ENCODE results near the gene NRL.

The NRL gene

DNA sequence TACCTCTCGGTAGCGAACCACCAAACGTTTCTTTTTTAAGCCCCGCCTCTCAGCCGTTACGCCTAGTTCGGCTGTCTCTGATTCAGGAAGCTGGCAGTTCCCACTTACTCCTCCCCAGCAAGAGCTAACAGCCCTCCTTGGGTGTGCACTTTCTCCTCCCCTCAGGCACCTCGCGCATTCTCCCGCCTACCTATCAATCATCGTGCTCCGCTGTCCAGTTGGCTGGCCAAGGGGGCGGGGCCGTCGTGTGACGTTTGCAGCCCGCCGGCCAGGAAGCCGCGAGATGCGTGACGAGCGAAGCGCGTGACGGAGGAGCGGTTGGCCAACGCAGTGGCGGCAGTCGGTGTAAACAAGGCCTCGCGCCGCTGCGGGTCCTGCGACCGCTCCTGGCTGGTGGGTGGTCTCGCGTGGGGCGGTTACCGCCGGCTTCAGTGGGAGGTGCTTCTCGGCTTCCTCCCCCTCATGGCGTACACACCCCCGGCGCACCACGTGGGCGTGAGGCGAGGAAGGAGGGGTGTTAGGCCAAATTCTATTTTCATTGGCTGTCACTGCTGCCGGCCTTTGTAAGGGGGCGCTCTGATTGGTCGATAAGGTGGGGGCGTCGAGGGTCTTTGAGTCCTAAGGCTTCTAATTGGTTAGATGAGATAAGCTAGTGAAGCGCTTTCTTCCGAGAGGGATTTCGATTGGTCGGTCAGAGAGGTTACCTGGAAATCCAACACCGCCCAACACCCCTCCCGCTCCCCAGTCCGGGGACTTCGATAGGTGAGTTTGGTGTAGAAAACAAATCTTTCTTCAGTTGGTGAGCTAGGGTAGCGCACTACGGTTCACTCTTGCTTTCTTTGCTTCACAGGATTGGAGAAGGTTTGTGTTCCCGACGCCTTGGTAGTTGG, at the start of gene NRL, which contains the start of gene DCAF11:
Gene NRL, minus strand, starts transcription at position 418 of the 890 bp plus-strand sequence. CDS start 32,101 bp downstream, outside the sequence.
Gene DCAF11, plus strand, starts transcription at position 246 of the 890 bp plus-strand sequence. CDS start 818 bp downstream, outside the sequence.
- peak; percentile 94 for DNase-seq (ENCODE audit: low read depth)

DNA sequence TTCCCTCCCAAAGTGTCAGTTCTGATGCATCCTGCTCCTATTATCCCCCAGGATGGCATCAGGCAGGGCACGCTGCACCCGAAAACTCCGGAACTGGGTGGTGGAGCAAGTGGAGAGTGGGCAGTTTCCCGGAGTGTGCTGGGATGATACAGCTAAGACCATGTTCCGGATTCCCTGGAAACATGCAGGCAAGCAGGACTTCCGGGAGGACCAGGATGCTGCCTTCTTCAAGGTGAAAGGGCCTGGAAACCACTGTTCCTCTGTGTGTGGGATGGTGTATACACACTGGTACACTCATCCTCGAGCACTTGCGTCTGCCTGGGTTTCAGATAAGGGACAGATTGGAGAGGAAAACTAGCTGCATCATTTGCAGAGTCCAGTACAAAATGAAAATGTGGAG, 47.3 kb upstream of the NRL start:
- DNase-seq (ENCODE audit: low read depth), result no peak

DNA sequence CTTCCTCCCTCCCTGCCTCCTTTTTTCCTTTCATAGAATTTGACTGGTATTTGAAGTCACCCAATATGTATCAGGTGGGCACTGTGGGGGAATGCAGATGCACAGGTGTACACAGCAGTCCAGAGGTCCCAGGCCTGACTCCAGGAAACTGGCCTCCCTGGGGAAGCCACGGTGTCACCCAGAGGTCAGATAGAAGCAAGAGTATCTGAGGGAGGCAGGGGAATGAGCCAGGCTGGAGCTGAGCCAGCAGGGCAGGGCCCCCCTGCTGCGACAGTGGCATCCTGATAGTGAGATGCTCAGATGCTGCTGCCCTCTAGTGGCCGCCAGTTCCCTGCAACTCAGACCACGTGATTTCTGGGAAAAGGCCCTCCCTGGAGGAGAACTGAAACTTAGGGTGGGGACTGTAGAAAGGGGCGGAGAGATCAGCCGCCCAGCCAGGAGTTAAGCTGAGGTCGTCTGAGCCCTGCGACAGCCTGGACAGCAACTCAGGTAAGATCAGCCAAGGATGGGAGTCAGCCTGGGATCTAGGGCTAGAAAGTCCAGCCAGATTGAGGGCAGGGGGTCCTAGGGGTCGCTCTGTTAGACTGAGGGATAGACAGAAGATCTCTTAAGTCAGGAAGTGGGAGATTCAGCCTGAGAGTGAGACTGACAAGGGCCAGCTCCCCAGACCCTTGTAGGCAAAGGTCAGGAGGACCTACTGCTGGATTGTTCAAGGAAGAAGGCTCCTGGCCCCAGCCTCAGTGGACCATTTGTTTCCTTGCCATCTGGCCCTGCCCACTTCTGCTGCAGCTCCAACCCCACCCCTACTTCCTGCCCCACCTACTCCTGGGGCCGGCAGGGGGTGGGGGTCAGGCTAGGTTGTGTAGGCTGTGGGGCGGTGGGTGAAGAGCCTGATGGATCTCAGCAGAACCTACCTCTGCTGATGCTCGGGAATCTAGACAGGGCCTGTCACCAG, 46.4 kb upstream of the NRL start, which contains the start of gene IRF9:
Gene IRF9, plus strand, starts transcription at position 416 of the 955 bp plus-strand sequence. CDS start 880 bp downstream, outside the sequence.
- DNase-seq (ENCODE audit: low read depth), result peak; percentile 97

DNA sequence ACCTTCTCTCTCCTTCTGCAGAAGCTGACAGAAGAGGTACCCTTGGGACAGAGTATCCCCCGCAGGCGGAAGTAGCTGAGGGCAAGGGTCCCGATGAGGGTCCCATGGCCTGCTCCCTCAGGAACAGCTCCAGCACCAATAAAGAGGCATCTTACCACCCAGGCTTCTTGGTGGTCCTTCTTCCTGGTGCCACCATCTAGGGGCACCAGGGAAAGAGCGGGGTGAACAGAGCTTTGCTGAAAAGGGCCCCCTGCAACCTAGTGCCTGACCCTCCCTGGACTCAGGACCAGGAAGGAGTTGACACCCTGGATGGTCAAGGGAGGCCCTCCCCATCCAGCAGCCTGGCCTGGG, 45.7 kb upstream of the NRL start:
- no peak for DNase-seq (ENCODE audit: low read depth)

DNA sequence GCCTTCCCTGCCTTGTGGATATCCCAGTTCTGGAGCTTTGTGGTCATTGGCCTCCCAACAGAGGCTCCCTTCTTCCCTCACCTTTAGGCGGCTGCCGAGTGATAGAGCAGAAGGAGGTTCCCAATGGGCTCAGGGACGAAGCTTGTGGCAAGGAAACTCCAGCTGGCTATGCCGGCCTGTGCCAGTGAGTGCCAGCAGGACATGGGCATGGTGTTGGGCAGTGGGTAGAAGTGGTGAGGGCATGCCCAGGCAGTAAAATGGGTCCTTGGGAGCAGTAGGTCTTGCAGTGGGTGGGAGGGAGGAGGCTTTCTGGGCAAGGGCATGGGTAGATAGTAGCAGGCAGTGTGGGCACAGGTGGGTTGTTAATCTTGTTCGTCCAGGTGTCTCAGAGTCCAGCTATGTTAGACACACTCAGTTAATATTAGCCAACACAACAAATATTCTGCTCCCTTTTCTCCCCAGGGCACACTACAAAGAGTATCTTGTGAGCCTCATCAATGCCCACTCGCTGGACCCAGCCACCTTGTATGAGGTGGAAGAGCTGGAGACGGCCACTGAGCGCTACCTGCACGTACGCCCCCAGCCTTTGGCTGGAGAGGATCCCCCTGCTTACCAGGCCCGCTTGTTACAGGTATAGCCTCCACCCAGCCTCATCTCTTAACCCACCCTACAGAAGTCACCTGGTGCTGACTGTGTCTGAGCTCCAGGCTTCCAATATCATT, 45.2 kb upstream of the NRL start:
- DNase-seq (ENCODE audit: low read depth), result no peak

DNA sequence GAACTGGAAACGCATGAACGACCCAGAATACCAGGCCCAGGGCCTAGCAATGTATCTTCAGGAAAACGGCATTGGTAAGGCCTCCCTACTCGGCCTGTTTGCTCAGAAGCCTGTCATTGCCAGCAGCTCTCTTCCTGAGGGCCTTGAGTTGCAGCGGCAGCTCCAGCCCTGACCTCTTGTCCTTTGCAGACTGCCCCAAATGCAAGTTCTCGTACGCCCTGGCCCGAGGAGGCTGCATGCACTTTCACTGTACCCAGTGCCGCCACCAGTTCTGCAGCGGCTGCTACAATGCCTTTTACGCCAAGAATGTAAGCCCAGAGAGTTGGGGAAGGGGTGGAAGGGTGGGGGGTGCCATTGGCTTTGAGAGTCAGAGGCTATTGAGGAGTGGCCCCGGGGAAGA, 42.6 kb upstream of the NRL start:
- no peak for DNase-seq (ENCODE audit: low read depth)

DNA sequence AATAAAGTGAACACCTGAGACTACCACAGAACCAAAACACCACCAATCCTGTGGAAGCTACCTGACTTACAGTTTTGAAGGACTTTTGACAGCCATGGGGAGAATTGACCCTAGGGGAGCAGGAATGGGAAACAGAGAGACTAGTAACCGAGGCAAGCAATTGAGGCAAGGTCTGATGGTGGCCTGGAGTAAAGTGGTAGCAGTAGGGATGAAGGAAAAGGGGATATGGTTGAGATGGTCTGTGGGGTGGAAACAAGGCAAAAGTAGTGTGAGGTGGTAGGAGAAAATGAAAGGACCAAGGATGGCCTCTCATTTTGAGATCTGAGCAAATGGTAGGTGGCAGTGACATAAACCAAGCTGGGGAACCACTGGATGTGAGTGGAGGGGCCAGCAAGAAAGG, 42.1 kb upstream of the NRL start:
- DNase-seq (ENCODE audit: low read depth), result no peak

DNA sequence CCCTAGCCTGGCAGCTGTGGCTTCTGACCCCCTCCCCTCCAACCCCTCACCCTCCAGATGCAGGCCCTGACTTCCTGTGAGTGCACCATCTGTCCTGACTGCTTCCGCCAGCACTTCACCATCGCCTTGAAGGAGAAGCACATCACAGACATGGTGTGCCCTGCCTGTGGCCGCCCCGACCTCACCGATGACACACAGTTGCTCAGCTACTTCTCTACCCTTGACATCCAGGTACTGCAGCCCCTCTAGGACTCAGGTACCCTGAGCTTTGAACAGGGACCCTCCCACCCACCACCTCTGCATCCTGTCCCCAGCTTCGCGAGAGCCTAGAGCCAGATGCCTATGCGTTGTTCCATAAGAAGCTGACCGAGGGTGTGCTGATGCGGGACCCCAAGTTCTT, 40.4 kb upstream of the NRL start:
- no peak for DNase-seq (ENCODE audit: low read depth)

DNA sequence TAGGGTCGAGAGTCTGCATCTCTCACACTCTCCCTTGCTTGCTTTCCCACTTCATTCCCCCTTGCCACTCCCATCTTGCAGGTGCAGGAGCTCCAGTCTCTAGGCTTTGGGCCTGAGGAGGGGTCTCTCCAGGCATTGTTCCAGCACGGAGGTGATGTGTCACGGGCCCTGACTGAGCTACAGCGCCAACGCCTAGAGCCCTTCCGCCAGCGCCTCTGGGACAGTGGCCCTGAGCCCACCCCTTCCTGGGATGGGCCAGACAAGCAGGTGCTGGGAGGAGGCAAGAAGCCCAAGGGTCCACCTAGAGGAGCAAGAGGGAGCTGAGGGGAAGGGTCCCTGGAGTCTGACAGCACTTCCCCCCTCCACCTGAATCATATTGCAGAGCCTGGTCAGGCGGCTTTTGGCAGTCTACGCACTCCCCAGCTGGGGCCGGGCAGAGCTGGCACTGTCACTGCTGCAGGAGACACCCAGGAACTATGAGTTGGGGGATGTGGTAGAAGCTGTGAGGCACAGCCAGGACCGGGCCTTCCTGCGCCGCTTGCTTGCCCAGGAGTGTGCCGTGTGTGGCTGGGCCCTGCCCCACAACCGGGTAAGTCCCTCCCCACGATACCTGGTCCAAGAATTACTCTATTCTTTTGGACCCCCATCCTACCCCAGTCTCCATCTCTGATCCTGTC, 36.8 kb upstream of the NRL start:
- no peak for DNase-seq (ENCODE audit: low read depth)

DNA sequence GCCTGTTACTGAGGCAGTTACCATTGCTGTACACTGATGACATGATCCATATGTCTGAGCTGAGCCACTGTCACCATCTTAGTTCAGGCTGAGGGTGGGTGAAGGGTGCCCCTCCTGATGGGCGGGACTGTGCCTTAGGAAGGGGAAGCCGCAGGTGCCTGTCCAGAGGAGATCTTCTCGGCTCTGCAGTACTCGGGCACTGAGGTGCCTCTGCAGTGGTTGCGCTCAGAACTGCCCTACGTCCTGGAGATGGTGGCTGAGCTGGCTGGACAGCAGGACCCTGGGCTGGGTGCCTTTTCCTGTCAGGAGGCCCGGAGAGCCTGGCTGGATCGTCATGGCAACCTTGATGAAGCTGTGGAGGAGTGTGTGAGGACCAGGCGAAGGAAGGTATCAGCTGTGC, 36.2 kb upstream of the NRL start:
- no peak for DNase-seq (ENCODE audit: low read depth)

DNA sequence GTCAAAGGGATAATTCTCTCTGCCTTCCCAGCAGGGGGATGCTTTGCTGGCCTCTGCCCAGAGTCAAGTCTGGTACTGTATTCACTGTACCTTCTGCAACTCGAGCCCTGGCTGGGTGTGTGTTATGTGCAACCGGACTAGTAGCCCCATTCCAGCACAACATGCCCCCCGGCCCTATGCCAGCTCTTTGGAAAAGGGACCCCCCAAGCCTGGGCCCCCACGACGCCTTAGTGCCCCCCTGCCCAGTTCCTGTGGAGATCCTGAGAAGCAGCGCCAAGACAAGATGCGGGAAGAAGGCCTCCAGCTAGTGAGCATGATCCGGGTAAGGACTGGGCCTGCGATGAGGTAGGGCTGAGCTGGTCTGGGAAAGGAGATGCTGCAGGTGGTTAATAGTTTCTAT, 35.8 kb upstream of the NRL start:
- no peak for DNase-seq (ENCODE audit: low read depth)

DNA sequence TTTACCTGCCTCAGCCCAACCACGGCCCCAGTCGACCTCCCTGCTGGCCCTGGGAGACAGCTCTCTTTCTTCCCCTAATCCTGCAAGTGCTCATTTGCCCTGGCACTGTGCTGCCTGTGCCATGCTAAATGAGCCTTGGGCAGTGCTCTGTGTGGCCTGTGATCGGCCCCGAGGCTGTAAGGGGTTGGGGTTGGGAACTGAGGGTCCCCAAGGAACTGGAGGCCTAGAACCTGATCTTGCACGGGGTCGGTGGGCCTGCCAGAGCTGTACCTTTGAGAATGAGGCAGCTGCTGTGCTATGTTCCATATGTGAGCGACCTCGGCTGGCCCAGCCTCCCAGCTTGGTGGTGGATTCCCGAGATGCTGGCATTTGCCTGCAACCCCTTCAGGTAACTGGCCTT, 35.3 kb upstream of the NRL start:
- no peak for DNase-seq (ENCODE audit: low read depth)

DNA sequence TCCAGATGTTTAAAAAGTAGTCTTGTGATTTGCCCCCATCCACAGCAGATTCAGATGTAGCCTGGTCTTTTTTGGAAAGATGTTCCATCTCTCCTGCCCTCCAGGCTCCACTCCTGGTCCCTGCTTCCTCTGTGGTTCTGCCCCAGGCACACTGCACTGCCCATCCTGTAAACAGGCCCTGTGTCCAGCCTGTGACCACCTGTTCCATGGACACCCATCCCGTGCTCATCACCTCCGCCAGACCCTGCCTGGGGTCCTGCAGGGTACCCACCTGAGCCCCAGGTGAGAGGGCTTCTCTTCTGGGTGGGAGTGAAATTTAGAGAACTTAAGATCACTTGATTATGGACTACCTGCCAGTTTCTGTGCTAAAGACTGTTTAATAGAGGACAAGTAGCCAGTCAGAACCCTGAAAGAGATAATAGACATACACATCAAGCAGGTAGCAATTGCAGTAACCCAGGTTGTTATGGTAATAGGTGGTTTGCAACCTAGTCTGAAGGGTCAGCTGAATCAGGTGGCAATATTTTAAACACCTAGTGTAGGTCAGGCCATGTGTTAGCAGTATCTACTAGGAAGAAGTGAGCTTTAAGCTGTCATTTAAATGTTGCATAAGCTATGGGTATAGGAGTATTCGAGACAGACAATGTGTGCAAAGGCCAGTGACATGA, 34.7 kb upstream of the NRL start:
- no peak for DNase-seq (ENCODE audit: low read depth)

DNA sequence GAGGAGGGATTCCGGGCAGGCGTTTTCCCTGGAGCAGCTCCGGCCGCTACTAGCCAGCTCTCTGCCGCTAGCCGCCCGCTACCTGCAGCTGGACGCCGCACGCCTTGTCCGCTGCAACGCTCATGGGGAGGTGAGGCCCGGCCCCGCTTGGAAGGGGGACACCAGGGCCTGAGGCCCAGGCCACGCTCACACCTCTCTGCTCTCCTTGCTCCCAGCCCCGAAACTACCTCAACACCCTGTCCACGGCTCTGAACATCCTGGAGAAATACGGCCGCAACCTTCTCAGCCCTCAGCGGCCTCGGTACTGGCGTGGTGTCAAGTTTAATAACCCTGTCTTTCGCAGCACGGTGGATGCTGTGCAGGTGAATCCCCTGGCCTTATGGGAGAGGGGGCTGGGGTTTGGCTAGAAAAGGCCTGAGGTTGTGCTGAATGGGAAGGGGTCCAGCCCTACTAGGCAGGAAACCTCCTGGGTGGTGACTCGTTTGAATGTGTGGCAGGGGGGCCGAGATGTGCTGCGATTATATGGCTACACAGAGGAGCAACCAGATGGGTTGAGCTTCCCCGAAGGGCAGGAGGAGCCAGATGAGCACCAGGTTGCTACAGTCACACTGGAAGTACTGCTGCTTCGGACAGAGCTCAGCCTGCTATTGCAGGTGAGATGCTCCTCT, 33.1 kb upstream of the NRL start:
- no peak for DNase-seq (ENCODE audit: low read depth)

DNA sequence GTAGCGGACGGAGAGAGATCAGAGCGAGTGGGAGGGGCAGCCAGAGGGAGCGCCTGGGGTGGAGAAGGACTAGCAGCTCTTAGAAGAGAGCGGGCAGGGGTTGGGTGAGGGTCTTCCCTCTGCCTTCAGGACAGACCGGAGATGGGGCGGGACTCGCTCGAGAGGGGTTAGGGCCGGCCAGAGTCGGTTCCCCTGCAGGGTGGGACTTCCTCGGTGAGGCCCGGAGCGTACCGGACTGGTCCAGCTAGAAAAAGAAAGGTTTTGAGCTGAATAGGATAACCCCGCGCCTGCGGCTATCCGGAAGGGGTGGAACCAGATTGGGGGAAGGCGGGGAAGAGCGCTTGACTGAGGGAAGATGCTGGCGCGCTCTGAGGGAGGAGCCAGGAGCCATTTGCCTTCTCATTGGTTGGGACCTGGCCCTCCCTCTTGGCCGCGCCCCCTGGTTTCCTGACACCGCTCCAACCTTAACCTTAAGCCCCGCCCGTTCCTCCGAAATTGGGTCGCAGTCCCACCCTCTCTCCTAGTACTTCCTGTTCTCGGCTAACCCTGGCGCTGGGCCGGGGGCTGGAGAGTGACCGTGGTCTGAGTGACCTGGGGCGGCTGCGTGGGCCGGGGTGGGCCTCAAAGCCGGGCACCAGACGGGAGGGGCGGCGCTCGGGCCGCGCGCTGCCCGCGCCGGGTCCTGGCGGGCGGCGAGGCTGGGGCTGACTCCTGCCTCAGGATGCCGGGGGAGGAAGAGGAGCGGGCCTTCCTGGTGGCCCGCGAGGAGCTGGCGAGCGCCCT, 32.4 kb upstream of the NRL start, which contains the start of gene RNF31:
Gene RNF31, plus strand, starts transcription at position 521 of the 783 bp plus-strand sequence. Its CDS starts 201 bp downstream, at position 722.
- DNase-seq (ENCODE audit: low read depth), result peak; percentile 94

DNA sequence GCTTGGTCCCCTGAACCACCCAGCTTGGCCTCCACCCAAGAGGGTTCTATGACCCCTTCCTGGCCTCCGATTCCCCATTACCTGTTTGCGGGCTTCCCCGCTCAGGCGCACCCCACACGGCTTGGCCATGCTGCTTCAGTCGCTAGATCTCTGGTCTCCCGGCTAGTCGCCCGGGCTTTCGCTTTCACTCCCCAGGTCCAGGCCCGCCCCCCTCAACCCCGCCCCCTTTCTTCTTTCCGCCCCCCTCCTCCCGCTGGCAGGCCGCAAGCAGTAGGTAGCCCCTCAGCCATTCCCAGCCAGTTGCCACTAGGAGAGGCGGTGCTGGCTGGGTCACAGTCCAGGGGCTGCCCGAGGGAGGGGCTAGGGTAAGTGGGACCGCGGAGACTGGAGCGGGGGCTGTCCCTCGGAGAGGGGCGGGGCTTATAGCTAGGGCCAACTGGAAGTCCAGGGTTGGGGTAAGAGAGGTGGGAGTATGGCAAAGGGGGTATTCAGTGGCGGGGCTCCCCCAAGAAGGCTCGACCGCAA, 31.8 kb upstream of the NRL start, which contains the start of gene PSME2:
Gene PSME2, minus strand, starts transcription at position 158 of the 525 bp plus-strand sequence. Its CDS starts 29 bp downstream, at position 129.
- peak; percentile 62 for DNase-seq (ENCODE audit: low read depth)

DNA sequence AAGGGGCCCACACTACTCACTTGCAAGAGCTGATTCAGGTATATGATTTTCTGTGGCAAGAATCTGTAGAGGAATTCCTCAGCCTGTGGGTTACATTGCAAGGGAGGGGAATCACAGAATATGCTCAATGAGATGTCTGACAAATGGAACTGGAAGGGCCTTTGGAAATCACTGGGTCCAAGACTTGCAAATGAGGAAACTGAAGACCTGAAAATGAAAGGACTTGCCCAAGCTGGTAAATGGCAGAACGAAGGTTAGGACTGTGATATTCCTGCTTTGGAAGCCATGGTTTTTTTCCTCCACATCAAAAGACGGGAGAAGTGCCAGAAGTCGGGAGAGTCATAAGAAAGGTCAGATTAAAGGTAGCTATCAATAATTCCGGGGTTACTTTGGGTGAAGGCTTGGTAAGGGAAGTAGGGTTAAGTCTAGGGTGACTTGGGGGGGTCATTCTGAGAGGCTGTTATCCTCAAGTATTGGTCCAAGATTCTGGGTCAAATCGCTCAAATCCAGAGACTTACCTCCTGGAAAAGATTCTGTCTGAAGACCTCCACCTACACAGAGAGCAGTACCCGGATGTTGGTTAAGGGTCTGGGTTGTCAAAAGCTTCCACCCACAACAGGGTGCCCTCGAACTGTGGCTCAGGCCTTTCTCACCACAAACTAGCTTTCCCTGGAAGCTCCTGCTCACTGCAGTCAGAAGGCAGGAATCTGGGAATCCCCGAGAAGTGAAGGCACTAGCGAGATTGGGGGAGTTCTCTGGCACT, 31.1 kb upstream of the NRL start:
- DNase-seq (ENCODE audit: low read depth), result no peak

DNA sequence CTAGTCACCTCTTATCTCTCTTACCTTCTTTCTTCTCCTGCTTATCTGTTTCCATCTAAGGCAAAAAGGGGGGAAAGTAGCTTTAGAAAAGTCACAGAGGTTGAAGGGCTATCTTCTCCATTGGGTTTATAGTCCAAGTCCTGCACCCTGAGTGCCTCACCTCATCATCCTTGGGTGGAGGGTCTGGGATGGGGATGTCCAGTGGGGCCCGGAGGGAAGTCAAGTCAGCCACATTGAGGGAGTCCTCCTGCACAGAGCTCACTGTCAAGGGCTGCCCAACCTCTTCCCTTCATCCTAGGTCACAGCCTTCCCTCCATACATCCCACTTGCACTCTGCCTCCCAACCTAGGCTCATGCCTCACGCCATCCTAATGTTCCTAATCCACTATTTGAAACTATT, 30.5 kb upstream of the NRL start:
- no peak for DNase-seq (ENCODE audit: low read depth)
